Measurements from ENCODE around the gene FXR2. TPM values are rescaled to one million over a fixed set of nuclear protein-coding genes. Genes with fewer than 3 reads are reported as not detected.

FXR2 gene
- total RNA-seq, 1 experiment from 2014 or later, result 36.4 TPM

- peaks cover 53 to 56% of the 10 kb centered on the region in 2 experiments for H3K4me1 Mint-ChIP-seq
- H2BK20ac ChIP-seq (ENCODE audit: low read depth, low read length, poor library complexity, severe bottlenecking), result no peak overlapping the region
- peaks cover 10% of the 10 kb centered on the region for H3K27me3 Mint-ChIP-seq (ENCODE audit: low read depth)
- H3K56ac ChIP-seq (ENCODE audit: insufficient read length, low read depth, low read length), result no peak overlapping the region
- 0 out of 2 replicates have a peak, but pooled peaks cover 4% of the 10 kb centered on the region for H3K4me1 ChIP-seq (ENCODE audit: insufficient read depth, low read length)
- no peak overlapping the region for H2BK12ac ChIP-seq (ENCODE audit: insufficient read length, low read depth, low read length)
- H3K79me2 ChIP-seq (ENCODE audit: insufficient read depth, low read length), result peaks cover 21% of the 10 kb centered on the region; the same call in 1 of the 2 replicates
- no peaks in the 10 kb centered on the region for H4K20me1 ChIP-seq (ENCODE audit: control insufficient read depth, insufficient read depth, insufficient read length)
- peaks cover 53 to 83% (median 66%) of the 10 kb centered on the region in 3 experiments for H3K36me3 Mint-ChIP-seq (ENCODE audit: insufficient read depth in 1 of 3, low read depth in 3 of 3)
- no peak overlapping the region for H3K9ac ChIP-seq (ENCODE audit: extremely low read depth, insufficient read length, low read length)
- no peak overlapping the region for H2AFZ ChIP-seq (ENCODE audit: low read length)
- H4K8ac ChIP-seq (replicated peaks; ENCODE audit: insufficient read length, low read depth, low read length), result no peak overlapping the region
- TF ChIP-seq, protein P1, sequence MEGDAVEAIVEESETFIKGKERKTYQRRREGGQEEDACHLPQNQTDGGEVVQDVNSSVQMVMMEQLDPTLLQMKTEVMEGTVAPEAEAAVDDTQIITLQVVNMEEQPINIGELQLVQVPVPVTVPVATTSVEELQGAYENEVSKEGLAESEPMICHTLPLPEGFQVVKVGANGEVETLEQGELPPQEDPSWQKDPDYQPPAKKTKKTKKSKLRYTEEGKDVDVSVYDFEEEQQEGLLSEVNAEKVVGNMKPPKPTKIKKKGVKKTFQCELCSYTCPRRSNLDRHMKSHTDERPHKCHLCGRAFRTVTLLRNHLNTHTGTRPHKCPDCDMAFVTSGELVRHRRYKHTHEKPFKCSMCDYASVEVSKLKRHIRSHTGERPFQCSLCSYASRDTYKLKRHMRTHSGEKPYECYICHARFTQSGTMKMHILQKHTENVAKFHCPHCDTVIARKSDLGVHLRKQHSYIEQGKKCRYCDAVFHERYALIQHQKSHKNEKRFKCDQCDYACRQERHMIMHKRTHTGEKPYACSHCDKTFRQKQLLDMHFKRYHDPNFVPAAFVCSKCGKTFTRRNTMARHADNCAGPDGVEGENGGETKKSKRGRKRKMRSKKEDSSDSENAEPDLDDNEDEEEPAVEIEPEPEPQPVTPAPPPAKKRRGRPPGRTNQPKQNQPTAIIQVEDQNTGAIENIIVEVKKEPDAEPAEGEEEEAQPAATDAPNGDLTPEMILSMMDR (conservative IDR thresholded peaks at IDR 0.05), result no peak
- no peak overlapping the region for H3K27ac ChIP-seq (ENCODE audit: insufficient read length, low read depth, low read length)
- no peaks in the 10 kb centered on the region for H3K23me2 ChIP-seq (ENCODE audit: insufficient read length, low read depth, low read length, poor library complexity, severe bottlenecking)
- H4K5ac ChIP-seq (ENCODE audit: insufficient read length, low read depth, low read length), result no peak overlapping the region
- H3K9me3 Mint-ChIP-seq, result peaks cover 3 to 7% of the 10 kb centered on the region in 2 experiments; a peak in 3 of 5 replicates
- no CpG with 5 or more reads among the region's 17 CpGs for WGBS (ENCODE audit: extremely low coverage, insufficient read length, low lambda C conversion rate)
- H3K14ac ChIP-seq (ENCODE audit: insufficient read depth, low read length), result no peak overlapping the region
- DNase-seq, result no peak
- H3K4ac ChIP-seq (ENCODE audit: low read depth, low read length), result no peak overlapping the region
- no peaks in the 10 kb centered on the region for H3K27me3 ChIP-seq (ENCODE audit: insufficient read depth, low read length)
- H3K4me3 Mint-ChIP-seq, result peak overlapping the region; percentile 12 to 24
- no peak overlapping the region for H2BK5ac ChIP-seq (ENCODE audit: insufficient read length, low read length)
- H3K9me3 ChIP-seq (ENCODE audit: control insufficient read depth, low read depth, low read length), result no peaks in the 10 kb centered on the region
- H3K4me2 ChIP-seq (ENCODE audit: insufficient read depth, insufficient read length, low read length), result no peak overlapping the region
- no peak overlapping the region for H2BK120ac ChIP-seq (ENCODE audit: low read depth, low read length, poor library complexity, severe bottlenecking)
- H2AK5ac ChIP-seq (ENCODE audit: insufficient read length, low read length), result no peak overlapping the region
- H4K91ac ChIP-seq (ENCODE audit: insufficient read length, low read depth, low read length), result no peak overlapping the region
- H2BK15ac ChIP-seq (ENCODE audit: low read depth, low read length), result no peak overlapping the region
- peak overlapping the region in 2 of 3 experiments; percentile 74 to 96; a peak in 3 of 7 replicates for H3K27ac Mint-ChIP-seq
- H3K79me1 ChIP-seq (ENCODE audit: insufficient read depth, low read depth, low read length, poor library complexity, severe bottlenecking), result peaks cover 2% of the 10 kb centered on the region
- no peak overlapping the region for H3K18ac ChIP-seq (ENCODE audit: insufficient read length, low read depth, low read length)
- H3T11ph ChIP-seq (ENCODE audit: low read length), result no peak overlapping the region
- no peak overlapping the region for H3K23ac ChIP-seq (ENCODE audit: insufficient read length, low read depth, low read length)
Observed at GRCh38 chr17:7577327-7578199, 37.1 kb downstream of the FXR2 start.

Measured in H9 (cell line).